GM23338 (cell line): ENCODE measurements around the gene CAMTA1. TPM values are rescaled to one million over a fixed set of nuclear protein-coding genes. Genes with fewer than 3 reads are reported as not detected.

Experiments
- ATAC-seq: fragments of 200-7000 bp; cut with Tn5 transposase; 3 replicates; pipeline ENCODE4 v1.9.1; 2020
- DNase-seq: peaks from one replicate; pipeline ENCODE4 v3.0.0-alpha.2; 2015; ENCODE audit warnings: low spot score
- H2AFZ ChIP-seq: fragments of 200-600 bp; sonication (generic); 2 replicates; pipeline ENCODE4 v1.8.0; 2016; ENCODE audit warnings: antibody characterized with exemption, mild to moderate bottlenecking, moderate library complexity
- H3F3A ChIP-seq: fragments of 200-600 bp; sonication (generic); replicated peaks from 2 replicates; pipeline ENCODE4 v1.8.0; 2017; ENCODE audit warnings: antibody characterized with exemption, mixed run types, low read depth
- H3K27ac ChIP-seq: fragments of 200-600 bp; sonication (generic); 2 replicates; pipeline ENCODE4 v1.6.1; 2016; ENCODE audit warnings: low read depth
- H3K27me3 ChIP-seq: fragments of 200-600 bp; sonication (generic); 2 replicates; pipeline ENCODE4 v1.8.0; 2016; ENCODE audit warnings: mild to moderate bottlenecking, mixed run types, moderate library complexity; ENCODE audit not compliant: insufficient read depth
- H3K36me3 ChIP-seq: fragments of 200-600 bp; sonication (generic); 2 replicates; pipeline ENCODE4 v1.8.0; 2016; ENCODE audit warnings: mild to moderate bottlenecking; ENCODE audit not compliant: insufficient read depth
- H3K4me1 ChIP-seq: fragments of 200-600 bp; sonication (generic); 2 replicates; pipeline ENCODE4 v1.8.0; 2016; ENCODE audit warnings: mild to moderate bottlenecking, moderate library complexity; ENCODE audit not compliant: insufficient read depth
- H3K4me2 ChIP-seq: fragments of 200-600 bp; sonication (generic); 2 replicates; pipeline ENCODE4 v1.7.1; 2017; ENCODE audit warnings: mixed run types
- H3K4me3 ChIP-seq: fragments of 200-600 bp; sonication (generic); 2 replicates; pipeline ENCODE4 v1.6.1; 2016; ENCODE audit warnings: mixed run types
- H3K79me2 ChIP-seq: fragments of 200-600 bp; sonication (generic); replicated peaks from 2 replicates; pipeline ENCODE4 v1.8.0; 2017; ENCODE audit warnings: mild to moderate bottlenecking; ENCODE audit not compliant: insufficient read depth
- H3K9me2 ChIP-seq: fragments of 200-600 bp; sonication (generic); 2 replicates; pipeline ENCODE4 v1.8.0; 2017; ENCODE audit not compliant: insufficient read depth
- H4K20me1 ChIP-seq: fragments of 200-600 bp; sonication (generic); replicated peaks from 2 replicates; pipeline ENCODE4 v1.8.0; 2017; ENCODE audit warnings: mild to moderate bottlenecking; ENCODE audit not compliant: insufficient read depth
- H3K27ac Mint-ChIP-seq: 2 replicates; pipeline ENCODE4 v1.8.0; 2020; ENCODE audit warnings: inconsistent platforms, mild to moderate bottlenecking, moderate library complexity, mixed read lengths
- H3K27me3 Mint-ChIP-seq: 3 replicates; pipeline ENCODE4 v1.8.0; 2022; ENCODE audit warnings: low read depth, mild to moderate bottlenecking, moderate library complexity, mixed read lengths, inconsistent platforms; ENCODE audit not compliant: insufficient read depth, poor library complexity
- H3K36me3 Mint-ChIP-seq: 3 replicates; pipeline ENCODE4 v1.8.0; 2021; ENCODE audit warnings: low read depth, mild to moderate bottlenecking, inconsistent platforms, moderate library complexity, mixed read lengths
- H3K4me1 Mint-ChIP-seq: 3 replicates; pipeline ENCODE4 v1.8.0; 2020; ENCODE audit warnings: mild to moderate bottlenecking, inconsistent platforms, mixed read lengths
- H3K4me3 Mint-ChIP-seq: 3 replicates; pipeline ENCODE4 v1.8.0; 2021; ENCODE audit warnings: moderate library complexity, mild to moderate bottlenecking, inconsistent platforms, mixed read lengths
- H3K9me3 Mint-ChIP-seq: 3 replicates; pipeline ENCODE4 v1.8.0; 2020; ENCODE audit warnings: moderate library complexity, mild to moderate bottlenecking, inconsistent platforms, mixed read lengths
- CTCF ChIP-seq, 2 experiments: fragments of 200-600 bp in 1 of 2; sonication (generic) in 1 of 2; conservative IDR thresholded peaks; 2 replicates each; pipeline versions ENCODE4 v1.5.1 to v1.6.1; 2016 to 2017; ENCODE audit warnings: antibody characterized with exemption in 2 of 2, low read depth in 2 of 2, mild to moderate bottlenecking in 2 of 2, moderate library complexity in 1 of 2
- EZH2phosphoT487 ChIP-seq: fragments of 200-600 bp; sonication (generic); IDR thresholded peaks from one replicate; pipeline ENCODE4 v1.8.1; 2018; ENCODE audit warnings: antibody characterized with exemption; ENCODE audit not compliant: unreplicated experiment
- JUNB ChIP-seq: IDR thresholded peaks from one replicate; pipeline ENCODE4 v1.6.1; 2016; ENCODE audit warnings: antibody characterized with exemption; ENCODE audit not compliant: unreplicated experiment
- NANOG ChIP-seq: IDR thresholded peaks from 2 replicates; pipeline ENCODE4 v1.6.1; 2016; ENCODE audit warnings: antibody characterized with exemption, borderline replicate concordance
- ZNF331 ChIP-seq: fragments of 250-450 bp; sonication (Bioruptor Pico); IDR thresholded peaks from 2 replicates; pipeline ENCODE4 v1.5.0; 2020; ENCODE audit warnings: low read depth, mild to moderate bottlenecking, moderate library complexity
- ZNF462 ChIP-seq: fragments of 250-450 bp; sonication (Bioruptor Pico); IDR thresholded peaks from 2 replicates; pipeline ENCODE4 v1.5.0; 2020; ENCODE audit warnings: mild to moderate bottlenecking, moderate library complexity
- polyA plus RNA-seq: library from polyadenylated mRNA; unstranded; fragments of >200 nt; fragmentation: Nextera tagmentation; extraction: Ambion mirVana; gene quantifications from 2 replicates; pipeline ENCODE4 v1.2.1, GENCODE V29; 2016
- total RNA-seq: library from RNA; depleted of rRNA; stranded (reverse); fragments of >200 nt; shearing (Covaris generic); gene quantifications from 2 replicates; pipeline ENCODE4 v1.2.3, GENCODE V29; 2014

CAMTA1 gene
- total and polyA plus RNA-seq, 2 experiments from 2014 or later: 115 to 519 TPM

- H3K27me3 Mint-ChIP-seq: peaks cover 17% of the 10 kb centered on the region
- ATAC-seq (peak; percentile 35), DNase-seq (no peak)
- no peaks in the 10 kb centered on the region for H3K79me2 ChIP-seq
- no peak overlapping the region for H3K27ac Mint-ChIP-seq
- TF ChIP-seq JUNB (no peak), EZH2phosphoT487 (no peak), ZNF462 (CRISPR knock-in tag) (no peak), ZNF331 (CRISPR knock-in tag) (no peak), NANOG (no peak), CTCF (conservative IDR thresholded peaks at IDR 0.05; ENCODE audit: low read depth in 2 of 2) (no peak)
- no peak overlapping the region for H3K27ac ChIP-seq
- H3K4me3 ChIP-seq: no peak overlapping the region
- no peaks in the 10 kb centered on the region for H3F3A ChIP-seq
- H3K4me3 Mint-ChIP-seq: no peak overlapping the region
- no peaks in the 10 kb centered on the region for H3K9me2 ChIP-seq
- no peaks in the 10 kb centered on the region for H4K20me1 ChIP-seq
- H3K36me3 Mint-ChIP-seq: no peaks in the 10 kb centered on the region
- H2AFZ ChIP-seq: 0 out of 2 replicates have a peak overlapping the region, but pooled peaks have one; percentile 28
- peaks cover 10% of the 10 kb centered on the region for H3K4me1 Mint-ChIP-seq
- H3K4me2 ChIP-seq: no peak overlapping the region
- no peaks in the 10 kb centered on the region for H3K27me3 ChIP-seq
- no peaks in the 10 kb centered on the region for H3K4me1 ChIP-seq
- H3K36me3 ChIP-seq: no peaks in the 10 kb centered on the region
- H3K9me3 Mint-ChIP-seq: no peaks in the 10 kb centered on the region
These were observed 847.4 kb downstream of the CAMTA1 start for GRCh38 chr1:7632681-7633080.
